ENCODE results near the gene MAPK1.

Gene MAPK1

GRCh38 chr22:21713428-21714058 is 153.9 kb downstream of the MAPK1 start (continued):
- no peak for TF ChIP-seq ZNF70 (CRISPR knock-in tag; IDR thresholded peaks at IDR 0.05)
- TF ChIP-seq TSHZ2 (CRISPR knock-in tag; IDR thresholded peaks at IDR 0.05) = no peak
- TF ChIP-seq CSRNP3 (CRISPR knock-in tag; IDR thresholded peaks at IDR 0.05) = no peak

- 0 out of 2 replicates have a peak, but pooled peaks have one; percentile 29 for TF ChIP-seq PPARA (CRISPR knock-in tag; IDR thresholded peaks at IDR 0.05; ENCODE audit: borderline replicate concordance)
- TF ChIP-seq CSDC2 (CRISPR knock-in tag; IDR thresholded peaks at IDR 0.05) = no peak
- TF ChIP-seq ZFP3 (CRISPR knock-in tag; IDR thresholded peaks at IDR 0.05) = peak; percentile 90
- peak; percentile 99 for ATAC-seq
These were observed 154.6 kb downstream of the MAPK1 start for GRCh38 chr22:21712751-21713427.

GRCh38 chr22:21711851-21712250 is 155.6 kb downstream of the MAPK1 start:
- TF ChIP-seq ISL1 (CRISPR knock-in tag; IDR thresholded peaks at IDR 0.05) = no peak
- no peak for TF ChIP-seq ZFP30 (CRISPR knock-in tag; IDR thresholded peaks at IDR 0.05)
- TF ChIP-seq TOX (CRISPR knock-in tag; IDR thresholded peaks at IDR 0.05; ENCODE audit: borderline replicate concordance) = no peak
- TF ChIP-seq TCF4 (CRISPR knock-in tag; IDR thresholded peaks at IDR 0.05; ENCODE audit: borderline replicate concordance) = no peak
- TF ChIP-seq ZC3H10 (CRISPR knock-in tag; IDR thresholded peaks at IDR 0.05) = no peak
- TF ChIP-seq ZNF70 (CRISPR knock-in tag; IDR thresholded peaks at IDR 0.05) = no peak
- no peak for TF ChIP-seq OSR1 (CRISPR knock-in tag; IDR thresholded peaks at IDR 0.05)
- no peak for TF ChIP-seq GLIS3 (CRISPR knock-in tag; IDR thresholded peaks at IDR 0.05)
- TF ChIP-seq ZNF565 (CRISPR knock-in tag; conservative IDR thresholded peaks at IDR 0.05; ENCODE audit: low read depth) = no peak
- no peak for TF ChIP-seq CREB5 (CRISPR knock-in tag; IDR thresholded peaks at IDR 0.05; ENCODE audit: low read depth)
- no peak for ATAC-seq

GRCh38 chr22:21710156-21710555 is 157.3 kb downstream of the MAPK1 start:
- no peak for ATAC-seq
- no peak for TF ChIP-seq ZNF565 (CRISPR knock-in tag; conservative IDR thresholded peaks at IDR 0.05; ENCODE audit: low read depth)
- TF ChIP-seq CSRNP3 (CRISPR knock-in tag; IDR thresholded peaks at IDR 0.05) = no peak
- TF ChIP-seq TOX (CRISPR knock-in tag; IDR thresholded peaks at IDR 0.05; ENCODE audit: borderline replicate concordance) = no peak
- no peak for TF ChIP-seq ZNF8 (CRISPR knock-in tag; IDR thresholded peaks at IDR 0.05)
- TF ChIP-seq OSR1 (CRISPR knock-in tag; IDR thresholded peaks at IDR 0.05) = no peak
- no peak for TF ChIP-seq PATZ1 (CRISPR knock-in tag; IDR thresholded peaks at IDR 0.05; ENCODE audit: borderline replicate concordance)
- no peak for TF ChIP-seq PPARA (CRISPR knock-in tag; IDR thresholded peaks at IDR 0.05; ENCODE audit: borderline replicate concordance)
- TF ChIP-seq TCF4 (CRISPR knock-in tag; IDR thresholded peaks at IDR 0.05; ENCODE audit: borderline replicate concordance) = no peak
- TF ChIP-seq TSHZ2 (CRISPR knock-in tag; IDR thresholded peaks at IDR 0.05) = no peak

Data from SK-N-SH treated with all-trans-retinoic acid at 6 μM for 48 hours (cell line).